ENCODE measurements around the gene LRPAP1. TPM values are rescaled to one million over a fixed set of nuclear protein-coding genes. Genes with fewer than 3 reads are reported as not detected.
"Not testable (repeated sequence)": the region's sequence is repeated elsewhere in the genome, so short reads cannot be mapped to it uniquely, and the experiment has no call there.

LRPAP1 gene
- total RNA-seq, 1 donor, result 82.9 TPM

DNA sequence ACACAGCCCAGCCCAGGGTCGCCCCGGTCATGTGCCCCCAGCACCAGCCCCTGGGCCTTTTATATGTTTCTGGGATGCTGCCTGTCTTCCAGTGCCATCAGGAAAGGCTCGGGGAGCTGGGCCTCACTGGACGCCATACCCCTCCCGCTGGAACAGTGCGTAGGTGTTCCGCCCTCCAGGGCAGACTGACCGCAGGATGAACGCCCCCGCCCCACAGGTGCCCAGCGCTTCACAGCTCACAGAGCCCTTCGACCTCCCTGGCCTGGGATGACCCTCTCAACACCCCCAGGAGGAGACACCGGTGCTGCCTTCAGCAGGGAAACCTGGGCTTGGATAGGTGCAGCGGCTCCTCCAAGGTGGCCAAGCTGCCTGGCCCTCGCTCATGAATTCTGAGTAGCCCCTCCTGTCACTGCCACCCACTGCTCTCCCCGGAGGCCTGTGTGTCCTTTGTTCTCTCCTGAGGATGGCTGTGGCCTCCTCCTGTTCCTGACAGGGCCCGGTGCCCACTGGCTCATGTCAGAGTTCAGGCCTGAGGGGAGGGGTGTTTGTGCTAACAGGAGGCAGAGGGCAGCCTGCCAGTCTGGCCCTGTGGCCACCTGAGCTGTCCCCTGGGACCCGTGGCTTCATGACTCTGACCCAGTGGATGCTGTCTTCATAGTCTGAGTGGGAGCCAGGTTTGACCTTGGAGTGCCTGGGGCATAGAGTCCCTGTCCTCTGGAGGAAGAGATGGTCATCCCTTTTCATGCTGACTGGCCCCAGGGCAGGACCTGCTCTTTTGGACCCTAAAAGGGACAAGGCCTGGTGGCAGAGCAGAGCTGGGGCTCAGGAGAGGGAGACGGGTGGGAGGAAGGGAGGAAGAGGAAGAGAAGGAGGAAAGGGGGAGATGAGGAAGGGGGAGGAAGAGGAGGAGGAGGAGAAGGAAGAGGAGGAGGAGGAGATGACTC lies 43.5 kb upstream of the LRPAP1 start:
- H3K27me3 ChIP-seq (ENCODE audit: insufficient read depth, low read length); H4K20me1 ChIP-seq (ENCODE audit: insufficient read depth, low read length); H3K79me2 ChIP-seq (ENCODE audit: insufficient read depth, low read length); H3K9me3 ChIP-seq (ENCODE audit: low read depth, low read length); H3K4me1 ChIP-seq (ENCODE audit: insufficient read depth, low read length); H3K4me2 ChIP-seq (ENCODE audit: insufficient read depth, low read length); H2AFZ ChIP-seq (ENCODE audit: low read length); H3K27ac ChIP-seq (ENCODE audit: low read depth, low read length); H3K4me3 ChIP-seq (ENCODE audit: insufficient read depth, low read length); H3K36me3 ChIP-seq (ENCODE audit: insufficient read depth, low read length): not testable (repeated sequence)
- peak; percentile 46 for DNase-seq (ENCODE audit: insufficient read length, low spot score, missing footprints)

DNA sequence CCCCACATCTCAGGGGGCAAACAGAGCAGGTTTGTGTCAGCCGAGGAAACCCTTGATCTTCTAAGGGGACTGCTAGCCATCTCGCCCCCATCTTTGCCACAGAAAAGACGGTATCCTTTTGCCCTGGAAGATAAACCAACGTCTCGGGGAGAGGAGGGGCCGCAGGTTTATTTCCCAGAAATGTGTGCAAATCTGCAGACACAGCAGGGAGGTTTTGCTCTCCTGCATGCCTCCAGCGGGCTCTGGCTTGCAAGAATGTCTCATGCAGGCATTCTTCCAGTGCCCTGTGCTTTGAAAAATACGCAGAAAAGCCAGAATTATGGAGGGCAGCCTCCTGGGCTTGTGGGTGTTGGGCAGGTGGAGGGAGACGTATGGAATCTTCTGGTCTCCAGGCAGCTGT lies 42.6 kb upstream of the LRPAP1 start:
- H4K20me1 ChIP-seq (ENCODE audit: insufficient read depth, low read length); H3K36me3 ChIP-seq (ENCODE audit: insufficient read depth, low read length); H3K4me3 ChIP-seq (ENCODE audit: insufficient read depth, low read length); H3K27ac ChIP-seq (ENCODE audit: low read depth, low read length); H3K4me2 ChIP-seq (ENCODE audit: insufficient read depth, low read length); H3K9me3 ChIP-seq (ENCODE audit: low read depth, low read length); H3K4me1 ChIP-seq (ENCODE audit: insufficient read depth, low read length); H3K27me3 ChIP-seq (ENCODE audit: insufficient read depth, low read length); H2AFZ ChIP-seq (ENCODE audit: low read length); H3K79me2 ChIP-seq (ENCODE audit: insufficient read depth, low read length): not testable (repeated sequence)
- peak; percentile 72 for DNase-seq (ENCODE audit: insufficient read length, low spot score, missing footprints)

DNA sequence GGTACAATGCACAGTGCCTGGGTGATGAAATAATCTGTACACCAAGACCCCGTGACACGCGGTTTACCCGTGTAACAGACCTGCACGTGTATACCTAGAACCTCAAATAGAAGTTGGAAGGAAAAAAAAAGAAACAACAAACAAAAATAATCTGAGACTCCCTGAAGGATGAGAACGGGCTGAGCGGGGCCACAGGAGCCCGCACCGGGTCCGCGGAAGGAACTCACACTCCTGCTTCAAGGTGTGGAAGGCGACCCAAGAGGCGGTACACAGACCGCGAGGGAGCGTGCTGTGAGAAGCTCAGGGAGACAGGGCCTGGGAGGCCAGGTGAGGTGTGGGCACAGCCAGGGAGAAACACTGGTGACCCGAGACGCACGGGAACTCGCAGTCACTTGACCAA lies 42.1 kb upstream of the LRPAP1 start:
- H3K9me3 ChIP-seq (ENCODE audit: low read depth, low read length); H3K36me3 ChIP-seq (ENCODE audit: insufficient read depth, low read length); H4K20me1 ChIP-seq (ENCODE audit: insufficient read depth, low read length); H3K27ac ChIP-seq (ENCODE audit: low read depth, low read length); H3K27me3 ChIP-seq (ENCODE audit: insufficient read depth, low read length); DNase-seq (ENCODE audit: insufficient read length, low spot score, missing footprints); H3K79me2 ChIP-seq (ENCODE audit: insufficient read depth, low read length); H2AFZ ChIP-seq (ENCODE audit: low read length); H3K4me2 ChIP-seq (ENCODE audit: insufficient read depth, low read length); H3K4me1 ChIP-seq (ENCODE audit: insufficient read depth, low read length); H3K4me3 ChIP-seq (ENCODE audit: insufficient read depth, low read length): not testable (repeated sequence)

DNA sequence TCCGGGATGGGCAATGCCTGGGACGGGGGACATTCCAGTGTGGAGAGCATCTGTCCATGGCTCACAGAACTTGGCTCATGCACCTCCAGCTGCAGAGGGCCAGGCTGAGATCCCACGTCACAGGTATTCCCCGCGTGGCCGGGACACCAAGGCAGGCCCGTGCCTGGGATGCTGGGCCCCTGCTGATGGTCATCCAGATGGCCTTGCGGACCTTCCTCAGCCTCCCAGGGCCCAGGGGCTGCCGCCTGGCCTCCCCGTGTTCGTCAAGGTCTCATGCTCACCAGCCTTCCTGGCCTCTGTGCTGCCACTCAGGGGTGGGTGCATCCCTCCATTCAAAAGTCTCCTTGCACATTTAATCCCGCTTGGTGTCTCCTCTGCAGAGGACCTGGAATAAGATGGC lies 40.9 kb upstream of the LRPAP1 start:
- Histone ChIP-seq H3K4me1 (ENCODE audit: insufficient read depth, low read length) (no peaks in the 10 kb centered on the region), H3K36me3 (ENCODE audit: insufficient read depth, low read length) (no peaks in the 10 kb centered on the region), H3K9me3 (ENCODE audit: low read depth, low read length) (no peaks in the 10 kb centered on the region), H3K4me3 (ENCODE audit: insufficient read depth, low read length) (no peak overlapping the region), H3K4me2 (ENCODE audit: insufficient read depth, low read length) (no peak overlapping the region), H3K27me3 (ENCODE audit: insufficient read depth, low read length) (peaks cover 3% of the 10 kb centered on the region), H2AFZ (ENCODE audit: low read length) (no peak overlapping the region), H3K79me2 (ENCODE audit: insufficient read depth, low read length) (no peaks in the 10 kb centered on the region), H4K20me1 (ENCODE audit: insufficient read depth, low read length) (no peaks in the 10 kb centered on the region), H3K27ac (ENCODE audit: low read depth, low read length) (no peak overlapping the region)
- peak; percentile 30 for DNase-seq (ENCODE audit: insufficient read length, low spot score, missing footprints)
- TF ChIP-seq, protein P1, sequence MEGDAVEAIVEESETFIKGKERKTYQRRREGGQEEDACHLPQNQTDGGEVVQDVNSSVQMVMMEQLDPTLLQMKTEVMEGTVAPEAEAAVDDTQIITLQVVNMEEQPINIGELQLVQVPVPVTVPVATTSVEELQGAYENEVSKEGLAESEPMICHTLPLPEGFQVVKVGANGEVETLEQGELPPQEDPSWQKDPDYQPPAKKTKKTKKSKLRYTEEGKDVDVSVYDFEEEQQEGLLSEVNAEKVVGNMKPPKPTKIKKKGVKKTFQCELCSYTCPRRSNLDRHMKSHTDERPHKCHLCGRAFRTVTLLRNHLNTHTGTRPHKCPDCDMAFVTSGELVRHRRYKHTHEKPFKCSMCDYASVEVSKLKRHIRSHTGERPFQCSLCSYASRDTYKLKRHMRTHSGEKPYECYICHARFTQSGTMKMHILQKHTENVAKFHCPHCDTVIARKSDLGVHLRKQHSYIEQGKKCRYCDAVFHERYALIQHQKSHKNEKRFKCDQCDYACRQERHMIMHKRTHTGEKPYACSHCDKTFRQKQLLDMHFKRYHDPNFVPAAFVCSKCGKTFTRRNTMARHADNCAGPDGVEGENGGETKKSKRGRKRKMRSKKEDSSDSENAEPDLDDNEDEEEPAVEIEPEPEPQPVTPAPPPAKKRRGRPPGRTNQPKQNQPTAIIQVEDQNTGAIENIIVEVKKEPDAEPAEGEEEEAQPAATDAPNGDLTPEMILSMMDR (IDR thresholded peaks at IDR 0.05; ENCODE audit: extremely low read depth, low read depth, low read length), result no peak

DNA sequence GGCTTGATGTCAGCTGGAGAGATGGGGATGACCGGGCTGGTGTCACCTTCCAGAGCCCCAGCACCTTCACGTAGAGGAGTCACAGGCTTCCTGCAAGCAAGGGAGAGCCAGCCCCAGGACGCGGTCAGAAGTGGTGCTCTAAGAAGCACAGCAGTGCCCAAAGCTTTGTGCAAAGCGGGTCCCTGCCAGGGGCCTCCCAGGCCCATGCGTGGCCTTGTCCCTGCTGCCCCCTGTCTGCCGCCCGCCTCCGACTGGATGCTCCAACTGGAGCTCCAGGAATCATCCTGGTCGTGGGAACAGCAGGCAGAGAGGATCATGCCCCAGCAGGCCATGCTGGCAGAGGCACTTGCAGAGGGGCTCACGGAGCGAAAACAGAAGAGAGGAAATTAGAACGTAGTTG lies 40.1 kb upstream of the LRPAP1 start:
- Histone ChIP-seq H3K4me1 (ENCODE audit: insufficient read depth, low read length) (no peaks in the 10 kb centered on the region), H3K4me2 (ENCODE audit: insufficient read depth, low read length) (no peak overlapping the region), H3K9me3 (ENCODE audit: low read depth, low read length) (no peaks in the 10 kb centered on the region), H3K79me2 (ENCODE audit: insufficient read depth, low read length) (no peaks in the 10 kb centered on the region), H3K27me3 (ENCODE audit: insufficient read depth, low read length) (peaks cover 3% of the 10 kb centered on the region), H4K20me1 (ENCODE audit: insufficient read depth, low read length) (no peaks in the 10 kb centered on the region), H3K36me3 (ENCODE audit: insufficient read depth, low read length) (no peaks in the 10 kb centered on the region), H3K4me3 (ENCODE audit: insufficient read depth, low read length) (no peak overlapping the region), H3K27ac (ENCODE audit: low read depth, low read length) (no peak overlapping the region), H2AFZ (ENCODE audit: low read length) (no peak overlapping the region)
- peak; percentile 23 for DNase-seq (ENCODE audit: insufficient read length, low spot score, missing footprints)
- TF ChIP-seq, protein P1 (IDR thresholded peaks at IDR 0.05; ENCODE audit: extremely low read depth, low read depth, low read length), result no peak
